ENCODE measurements around the gene MAGOH. TPM values are rescaled to one million over a fixed set of nuclear protein-coding genes. Genes with fewer than 3 reads are reported as not detected.

The MAGOH gene
- polyA plus RNA-seq, 3 donors = 27.9 to 72.1 (median 59.8) TPM

Other genes with a start within 250 kb of the MAGOH start
- 100 to 1,000 TPM in 1 of 3 donors, 10 to 100 TPM in 2; 10.3 to 209 (median 95.1) TPM for gene PODN, start 176.3 kb downstream of the MAGOH start, polyA plus RNA-seq
- under 1 TPM; 0.03 to 0.90 (median 0.54) TPM for gene SLC1A7, start 95.9 kb downstream of the MAGOH start, polyA plus RNA-seq
- gene CPT2, start 41.7 kb downstream of the MAGOH start, polyA plus RNA-seq = 10 to 100 TPM in 2 of 3 donors, 1 to 10 TPM in 1; 8.2 to 21.6 (median 13.0) TPM
- 100 to 1,000 TPM in 1 of 3 donors, 10 to 100 TPM in 2; 30.1 to 118 (median 74.5) TPM for gene CZIB, start 17.9 kb downstream of the MAGOH start, polyA plus RNA-seq
- gene LRP8, start 89.6 kb upstream of the MAGOH start, polyA plus RNA-seq = 1 to 10 TPM in 1 of 3 donors, under 1 TPM in 2; 0.67 to 3.1 (median 0.75) TPM
- gene DMRTB1, start 220.9 kb upstream of the MAGOH start, polyA plus RNA-seq = not detected